H1 (cell line): ENCODE results near the gene CXXC5. TPM values are rescaled to one million over a fixed set of nuclear protein-coding genes. Genes with fewer than 3 reads are reported as not detected.

Experiments used
- CTCF ChIA-PET: fragments of 300-600 bp; sonication (Branson Sonifier 250); formaldehyde crosslinking; loops from one replicate; lab custom pipeline; 2021; ENCODE audit not compliant: partially characterized antibody; lab: Charles Lee
- POLR2A ChIA-PET: fragments of 300-600 bp; sonication (Branson Sonifier 250); formaldehyde crosslinking; loops from one replicate; lab custom pipeline; 2021; ENCODE audit warnings: inconsistent platforms; ENCODE audit not compliant: partially characterized antibody; lab: Charles Lee
- DNase-seq, 2 experiments: peaks; one replicate each; pipeline versions ENCODE4 v3.0.0 to v3.0.0-alpha.2; 2010 to 2022; ENCODE audit warnings: low spot score in 2 of 2, low read depth in 1 of 2, mixed read lengths in 1 of 2
- FAIRE-seq: peaks from 2 replicates; lab custom pipeline; 2011; peaks lifted over from hg19 to GRCh38; lab: Jason Lieb, UNC
- H2AFZ ChIP-seq: 2 replicates; pipeline ENCODE4 v1.8.1; 2012; ENCODE audit warnings: low read length, inconsistent platforms
- H2AK5ac ChIP-seq: 2 replicates; pipeline ENCODE4 v1.6.1; 2013; ENCODE audit warnings: low read depth, low read length
- H2BK120ac ChIP-seq: replicated peaks from 2 replicates; pipeline ENCODE3; 2013; ENCODE audit warnings: low read depth, low read length, inconsistent platforms
- H2BK12ac ChIP-seq: 2 replicates; pipeline ENCODE4 v1.6.1; 2013; ENCODE audit warnings: low read depth, low read length
- H2BK15ac ChIP-seq: 2 replicates; pipeline ENCODE4 v1.6.1; 2013; ENCODE audit warnings: low read length
- H2BK20ac ChIP-seq: 2 replicates; pipeline ENCODE4 v1.6.1; 2013; ENCODE audit warnings: low read length
- H2BK5ac ChIP-seq: 2 replicates; pipeline ENCODE4 v1.6.1; 2013; ENCODE audit warnings: low read depth, low read length
- H3K14ac ChIP-seq: 2 replicates; pipeline ENCODE4 v1.6.1; 2013; ENCODE audit warnings: inconsistent platforms; ENCODE audit not compliant: insufficient read length
- H3K18ac ChIP-seq: 2 replicates; pipeline ENCODE4 v1.6.1; 2013; ENCODE audit warnings: low read length; ENCODE audit errors: extremely low read depth
- H3K23ac ChIP-seq: 2 replicates; pipeline ENCODE4 v1.6.1; 2013; ENCODE audit warnings: inconsistent platforms; ENCODE audit not compliant: insufficient read length
- H3K23me2 ChIP-seq: 2 replicates; pipeline ENCODE4 v1.6.1; 2013; ENCODE audit warnings: low read depth, low read length
- H3K27ac ChIP-seq: 2 replicates; pipeline ENCODE4 v1.6.1; 2011; ENCODE audit warnings: low read depth, low read length, inconsistent platforms
- H3K27me3 ChIP-seq, 4 experiments: replicated peaks in 1 of 4; 1 replicate in 1 of 4; 2 replicates in 3 of 4; pipeline versions ENCODE4 v1.6.1 to v1.8.1; 2011 to 2013; ENCODE audit warnings: low read length in 3 of 4, mild to moderate bottlenecking in 3 of 4, inconsistent platforms in 2 of 4, mixed read lengths in 2 of 4, moderate library complexity in 1 of 4; ENCODE audit not compliant: control insufficient read depth in 3 of 4, insufficient read depth in 3 of 4; ENCODE audit errors: extremely low read depth in 1 of 4
- H3K36me3 ChIP-seq, 4 experiments: 2 replicates each; pipeline versions ENCODE4 v1.6.1 to v1.8.1; 2011 to 2013; ENCODE audit warnings: mild to moderate bottlenecking in 4 of 4, low read length in 3 of 4, moderate library complexity in 2 of 4, control low read depth in 1 of 4, inconsistent platforms in 1 of 4; ENCODE audit not compliant: insufficient read depth in 4 of 4, control insufficient read depth in 2 of 4
- H3K4ac ChIP-seq: replicated peaks from 2 replicates; pipeline ENCODE3; 2013; ENCODE audit warnings: low read length, low read depth, mixed read lengths, inconsistent platforms; ENCODE audit not compliant: insufficient read length
- H3K4me1 ChIP-seq, 4 experiments: replicated peaks in 1 of 4; 1 replicate in 1 of 4; 2 replicates in 3 of 4; pipeline versions ENCODE4 v1.6.1 to v1.8.1; 2011 to 2013; ENCODE audit warnings: low read length in 3 of 4, inconsistent platforms in 2 of 4, mixed read lengths in 1 of 4; ENCODE audit not compliant: insufficient read depth in 4 of 4, control insufficient read depth in 3 of 4
- H3K4me2 ChIP-seq, 2 experiments: 2 replicates each; pipeline versions ENCODE4 v1.6.1 to v1.8.1; 2011 to 2013; ENCODE audit warnings: low read depth in 2 of 2, low read length in 2 of 2, control low read depth in 1 of 2, inconsistent platforms in 1 of 2, mild to moderate bottlenecking in 1 of 2; ENCODE audit not compliant: insufficient read depth in 1 of 2
- H3K4me3 ChIP-seq, 4 experiments: fragments of 200-600, 300-600 bp in 1 of 4; sonication (generic), shearing (Covaris generic), sonication (Bioruptor Twin) in 1 of 4; 2 replicates each; pipeline versions ENCODE4 v1.5.1 to v1.8.1; 2011 to 2016; ENCODE audit warnings: low read length in 4 of 4, low read depth in 3 of 4, control low read depth in 2 of 4, inconsistent platforms in 2 of 4, mild to moderate bottlenecking in 2 of 4, mixed read lengths in 1 of 4, moderate library complexity in 1 of 4; ENCODE audit not compliant: insufficient read depth in 2 of 4; ENCODE audit errors: extremely low read depth in 1 of 4
- H3K56ac ChIP-seq: replicated peaks from 2 replicates; pipeline ENCODE3; 2013; ENCODE audit warnings: low read depth, mild to moderate bottlenecking, mixed read lengths, low read length, inconsistent platforms; ENCODE audit not compliant: insufficient read length
- H3K79me1 ChIP-seq: 2 replicates; pipeline ENCODE4 v1.6.1; 2013; ENCODE audit warnings: low read depth, low read length, control low read depth
- H3K79me2 ChIP-seq, 2 experiments: 2 replicates each; pipeline versions ENCODE4 v1.6.1 to v1.8.1; 2012 to 2013; ENCODE audit warnings: low read length in 2 of 2, mild to moderate bottlenecking in 2 of 2, inconsistent platforms in 1 of 2; ENCODE audit not compliant: insufficient read depth in 2 of 2, control insufficient read depth in 1 of 2
- H3K9ac ChIP-seq, 4 experiments: replicated peaks in 1 of 4; 1 replicate in 1 of 4; 2 replicates in 3 of 4; pipeline versions ENCODE4 v1.6.1 to v1.8.1; 2011 to 2013; ENCODE audit warnings: low read depth in 3 of 4, low read length in 3 of 4, control low read depth in 2 of 4, mild to moderate bottlenecking in 2 of 4, moderate library complexity in 2 of 4, inconsistent platforms in 1 of 4; ENCODE audit errors: extremely low read depth in 1 of 4
- H3K9me3 ChIP-seq, 2 experiments: 2 replicates each; pipeline versions ENCODE4 v1.6.1 to v1.8.1; 2012 to 2013; ENCODE audit warnings: mild to moderate bottlenecking in 2 of 2, moderate library complexity in 2 of 2, control low read depth in 1 of 2, inconsistent platforms in 1 of 2, low read depth in 1 of 2, low read length in 1 of 2, mixed read lengths in 1 of 2; ENCODE audit not compliant: insufficient read depth in 2 of 2
- H4K20me1 ChIP-seq, 2 experiments: replicated peaks in 1 of 2; 2 replicates each; pipeline versions ENCODE3 to v1.8.1; 2011 to 2013; ENCODE audit warnings: inconsistent platforms in 2 of 2, low read length in 2 of 2, mild to moderate bottlenecking in 1 of 2; ENCODE audit not compliant: insufficient read depth in 2 of 2, control insufficient read depth in 1 of 2
- H4K5ac ChIP-seq: 2 replicates; pipeline ENCODE4 v1.6.1; 2013; ENCODE audit warnings: low read length, low read depth, mixed read lengths, inconsistent platforms; ENCODE audit not compliant: insufficient read length
- H4K8ac ChIP-seq: 2 replicates; pipeline ENCODE4 v1.8.0; 2013; ENCODE audit warnings: mild to moderate bottlenecking, moderate library complexity, low read length, inconsistent platforms; ENCODE audit not compliant: insufficient read depth; ENCODE audit errors: extremely low read depth
- H4K91ac ChIP-seq: replicated peaks from 2 replicates; pipeline ENCODE3; 2013; ENCODE audit warnings: low read length, mixed read lengths, inconsistent platforms; ENCODE audit not compliant: insufficient read length
- BACH1 ChIP-seq: IDR thresholded peaks from 2 replicates; pipeline ENCODE4 v1.6.1; 2012; ENCODE audit warnings: low read length, improper control_type of control experiment
- GTF2F1 ChIP-seq: IDR thresholded peaks from 2 replicates; pipeline ENCODE4 v1.6.1; 2012; ENCODE audit warnings: low read depth, low read length, improper control_type of control experiment, borderline replicate concordance
- SAP30 ChIP-seq: fragments of 300-600 bp; sonication (generic); IDR thresholded peaks from 2 replicates; pipeline ENCODE4 v1.7.1; 2012; ENCODE audit warnings: low read length, moderate library complexity, mild to moderate bottlenecking, inconsistent platforms; ENCODE audit not compliant: insufficient read depth, insufficient replicate concordance
- SIX5 ChIP-seq: IDR thresholded peaks from 2 replicates; pipeline ENCODE4 v1.6.1; 2011; ENCODE audit warnings: mild to moderate bottlenecking, low read depth, low read length
- WGBS, 2 experiments: shearing (Covaris generic) in 1 of 2; methylation state at CpG; one replicate each; pipeline versions ENCODE4 v1.1.6 to v1.1.7; 2013 to 2015; ENCODE audit warnings: low lambda C conversion rate in 2 of 2, mixed read lengths in 2 of 2, inconsistent platforms in 1 of 2, low coverage in 1 of 2, missing lambda C conversion rate in 1 of 2; ENCODE audit not compliant: insufficient replicate concordance in 2 of 2, insufficient coverage in 1 of 2, insufficient read length in 1 of 2; ENCODE audit errors: extremely low coverage in 1 of 2, missing lambda C conversion rate in 1 of 2; 5-methylcytosine and 5-hydroxymethylcytosine counted together
- polyA plus RNA-seq, 7 experiments: library from polyadenylated mRNA; depleted of rRNA in 3 of 7; stranded (reverse) in 5 of 7; unstranded in 2 of 7; fragments of >200 nt in 5 of 7; fragments of 200-250 nt in 2 of 7; gene quantifications; 1 replicate in 5 of 7; 2 replicates in 1 of 7; 4 replicates in 1 of 7; pipeline versions ENCODE4 v1.2.1 to v1.2.3, GENCODE V29; 2011 to 2013; ENCODE audit warnings: missing spikeins in 2 of 7, mixed read lengths in 2 of 7
- total RNA-seq: library from RNA; stranded (reverse); fragmentation: NEBNext Ultra II Directional; extraction: Animal tissue kit (Norgen Biotek cat#: 25700); gene quantifications from 2 replicates; pipeline ENCODE4 v1.2.1, GENCODE V29; 2021

Gene CXXC5
- total and polyA plus RNA-seq, 2 of the 8 experiments (the other 6 are each of a cell fraction or from before 2014, with no cell fraction given) = 61.4 to 74.0 TPM

DNA sequence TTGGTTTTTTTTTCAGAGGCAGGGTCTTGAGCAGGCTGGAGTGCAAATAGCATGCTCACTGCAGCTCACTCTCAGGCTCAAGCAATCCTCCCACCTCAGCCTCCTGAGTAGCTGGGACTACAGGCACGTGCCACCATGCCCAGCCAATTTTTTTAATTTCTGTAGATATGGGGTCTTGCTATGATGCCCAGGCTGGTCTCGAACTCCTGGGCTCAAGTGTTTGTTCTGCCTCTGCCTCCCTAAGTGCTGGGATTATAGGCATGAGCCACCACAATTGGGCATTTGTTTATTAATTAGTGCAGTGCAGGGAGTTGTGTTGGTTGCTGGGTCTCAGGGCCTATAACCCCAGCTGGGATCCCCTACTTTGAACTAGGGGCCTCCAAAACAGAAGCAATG lies 47.0 kb downstream of the CXXC5 start:
- Histone ChIP-seq H3K9ac (no peak overlapping the region), H3K79me2 (no peaks in the 10 kb centered on the region), H3K4ac (no peak overlapping the region), H4K5ac (no peak overlapping the region), H3K14ac (no peak overlapping the region), H3K4me2 (no peak overlapping the region), H3K18ac (no peak overlapping the region), H2BK120ac (no peak overlapping the region), H2AFZ (no peak overlapping the region), H3K79me1 (no peaks in the 10 kb centered on the region), H3K27me3 (peaks cover 0 to 5% (median 2%) of the 10 kb centered on the region in 4 experiments; a peak in 4 of 7 replicates), H2BK5ac (no peak overlapping the region), H3K23ac (no peak overlapping the region), H2BK15ac (no peak overlapping the region), H2AK5ac (no peak overlapping the region), H3K36me3 (no peaks in the 10 kb centered on the region), H3K56ac (no peak overlapping the region), H2BK12ac (no peak overlapping the region), H4K8ac (no peak overlapping the region), H4K20me1 (no peaks in the 10 kb centered on the region), H3K9me3 (no peaks in the 10 kb centered on the region), H4K91ac (no peak overlapping the region), H3K27ac (no peak overlapping the region), H2BK20ac (no peak overlapping the region), H3K23me2 (peaks cover 8% of the 10 kb centered on the region; the same call in 1 of the 2 replicates), H3K4me3 (no peak overlapping the region), H3K4me1 (peaks cover 24 to 40% (median 31%) of the 10 kb centered on the region in 4 experiments)
- ChIA-PET POLR2A (interaction anchor here (1.2 to 7.5 kb wide), 5 partner anchors 8 to 53 kb away, joined by 3 to 136 read pairs (median 10); no protein-coding TSS in a partner anchor), CTCF (interaction anchor here (0.7 to 3.0 kb wide), 7 partner anchors 45 to 92 kb away, joined by 3 to 16 read pairs (median 5); no protein-coding TSS in a partner anchor)
- WGBS, 2 experiments = 91% methylated on average over 2 of the region's 2 CpGs; no CpG with 5 or more reads in 1 of the 2 experiments
- no peak for DNase-seq
- TF ChIP-seq BACH1 = no peak
- TF ChIP-seq SIX5 = no peak
- no peak for TF ChIP-seq GTF2F1
- TF ChIP-seq SAP30 = no peak
- no peak for FAIRE-seq
